LHCN-M2 (cell line): Measurements from ENCODE around the gene TLE7. TPM values are rescaled to one million over a fixed set of nuclear protein-coding genes. Genes with fewer than 3 reads are reported as not detected.
A peak's percentile ranks its signal among the peaks of the same experiment; 100 is the strongest.

ENCODE experiments used
- DNase-seq: peaks from one replicate; pipeline ENCODE4 v3.0.0-alpha.2; 2012; ENCODE audit warnings: low read depth
- total RNA-seq: library from RNA; depleted of rRNA; stranded (reverse); fragments of >200 nt; gene quantifications from 2 replicates; pipeline ENCODE4 v1.2.3, GENCODE V29; 2014

TLE7 gene
- total RNA-seq, 1 experiment from 2014 or later, result not detected

- peak; percentile 59 for DNase-seq
Observed at GRCh38 chr16:71412270-71413160, 29.3 kb downstream of the TLE7 start.

- DNase-seq, result no peak
Observed at GRCh38 chr16:71410146-71410545, 31.7 kb downstream of the TLE7 start.

- DNase-seq, result no peak
Observed at GRCh38 chr16:71409011-71409775, 32.7 kb downstream of the TLE7 start.

- no peak for DNase-seq
Observed at GRCh38 chr16:71408536-71408935, 33.3 kb downstream of the TLE7 start.

GRCh38 chr16:71407731-71408130, 34.1 kb downstream of the TLE7 start:
- DNase-seq, result no peak

- DNase-seq, result no peak
Observed at GRCh38 chr16:71406724-71407123, 35.1 kb downstream of the TLE7 start.

GRCh38 chr16:71406316-71406715, 35.5 kb downstream of the TLE7 start:
- DNase-seq, result no peak

GRCh38 chr16:71404364-71404763, 37.5 kb downstream of the TLE7 start:
- no peak for DNase-seq

GRCh38 chr16:71402674-71403073, 39.2 kb downstream of the TLE7 start:
- DNase-seq, result no peak

- no peak for DNase-seq
Observed at GRCh38 chr16:71402007-71402406, 39.8 kb downstream of the TLE7 start.

GRCh38 chr16:71399801-71400563, 41.9 kb downstream of the TLE7 start:
- DNase-seq, result no peak

- DNase-seq, result no peak
Observed at GRCh38 chr16:71396594-71396993, 45.3 kb downstream of the TLE7 start.

GRCh38 chr16:71389330-71389729, 52.5 kb downstream of the TLE7 start:
- DNase-seq, result no peak

- DNase-seq, result no peak
Observed at GRCh38 chr16:71387045-71387871, 54.6 kb downstream of the TLE7 start.

- no peak for DNase-seq
Observed at GRCh38 chr16:71384073-71384724, 57.7 kb downstream of the TLE7 start.

- peak; percentile 42 for DNase-seq
Observed at GRCh38 chr16:71383054-71383773, 58.6 kb downstream of the TLE7 start.

- no peak for DNase-seq
Observed at GRCh38 chr16:71380831-71381230, 61.0 kb downstream of the TLE7 start.
